GM15510 (cell line): ENCODE measurements around the gene MAMSTR.

Experiments
- POLR2A ChIP-seq: IDR thresholded peaks from 3 replicates; pipeline ENCODE4 v1.6.1; 2011; ENCODE audit warnings: borderline replicate concordance; ENCODE audit not compliant: insufficient read length; ENCODE audit errors: extremely low read depth

MAMSTR gene

GRCh38 chr19:48713864-48714755 lies 5.4 kb downstream of the MAMSTR start:
- peak; percentile 62 for TF ChIP-seq POLR2A

- no peak for TF ChIP-seq POLR2A
Measured at GRCh38 chr19:48713041-48713863, 6.3 kb downstream of the MAMSTR start.

GRCh38 chr19:48711106-48711662 lies 8.3 kb downstream of the MAMSTR start:
- no peak for TF ChIP-seq POLR2A

- no peak for TF ChIP-seq POLR2A
Measured at GRCh38 chr19:48708471-48708870, 11.1 kb downstream of the MAMSTR start.

GRCh38 chr19:48705431-48705830 lies 14.1 kb downstream of the MAMSTR start:
- TF ChIP-seq POLR2A: no peak

GRCh38 chr19:48703316-48703715 lies 16.2 kb downstream of the MAMSTR start:
- TF ChIP-seq POLR2A: no peak

GRCh38 chr19:48702701-48703100 lies 16.8 kb downstream of the MAMSTR start:
- no peak for TF ChIP-seq POLR2A

- no peak for TF ChIP-seq POLR2A
Measured at GRCh38 chr19:48698046-48698445, 21.5 kb downstream of the MAMSTR start.

GRCh38 chr19:48696353-48697010 lies 23.0 kb downstream of the MAMSTR start:
- no peak for TF ChIP-seq POLR2A

GRCh38 chr19:48695743-48696352 lies 23.7 kb downstream of the MAMSTR start, which contains the start of gene FUT2:
Gene FUT2, plus strand, starts transcription at chr19:48695971. Its CDS starts 6,986 bp downstream, at chr19:48702957.
- TF ChIP-seq POLR2A: no peak

GRCh38 chr19:48689449-48689848 lies 30.1 kb downstream of the MAMSTR start:
- TF ChIP-seq POLR2A: no peak

GRCh38 chr19:48687776-48688175 lies 31.7 kb downstream of the MAMSTR start:
- TF ChIP-seq POLR2A: no peak

- no peak for TF ChIP-seq POLR2A
Measured at GRCh38 chr19:48686088-48686487, 33.4 kb downstream of the MAMSTR start.

GRCh38 chr19:48685583-48685982 lies 33.9 kb downstream of the MAMSTR start:
- no peak for TF ChIP-seq POLR2A
